T-helper 2 cell treated with Interferon-gamma antibody and Interleukin-4, amounts not matched to agents 100 ng/mL and 5 ng/mL, for 36 hours (primary cell): ENCODE results near the gene TRIO. TPM values are rescaled to one million over a fixed set of nuclear protein-coding genes. Genes with fewer than 3 reads are reported as not detected.

ENCODE experiments used
- intact Hi-C: fragments of 100-400 bp; cut with micrococcal nuclease; formaldehyde crosslinking; loops from one replicate; pipeline ENCODE4 v1.15.1; 2023
- total RNA-seq: library from RNA; stranded (reverse); gene quantifications from 2 replicates; pipeline ENCODE4 v1.2.3, GENCODE V29; 2022

The TRIO gene
- total RNA-seq, 1 donor from 2014 or later, result 17.2 TPM

GRCh38 chr5:14439087-14439871 lies 296.1 kb downstream of the TRIO start:
- intact Hi-C loops, result no loop called here

- intact Hi-C loops, result no loop called here
Observed at GRCh38 chr5:14440223-14440581, 297.1 kb downstream of the TRIO start.

GRCh38 chr5:14440582-14441431 lies 297.7 kb downstream of the TRIO start:
- intact Hi-C loops, result no loop called here

- intact Hi-C loops, result no loop called here
Observed at GRCh38 chr5:14441641-14442040, 298.5 kb downstream of the TRIO start.

DNA sequence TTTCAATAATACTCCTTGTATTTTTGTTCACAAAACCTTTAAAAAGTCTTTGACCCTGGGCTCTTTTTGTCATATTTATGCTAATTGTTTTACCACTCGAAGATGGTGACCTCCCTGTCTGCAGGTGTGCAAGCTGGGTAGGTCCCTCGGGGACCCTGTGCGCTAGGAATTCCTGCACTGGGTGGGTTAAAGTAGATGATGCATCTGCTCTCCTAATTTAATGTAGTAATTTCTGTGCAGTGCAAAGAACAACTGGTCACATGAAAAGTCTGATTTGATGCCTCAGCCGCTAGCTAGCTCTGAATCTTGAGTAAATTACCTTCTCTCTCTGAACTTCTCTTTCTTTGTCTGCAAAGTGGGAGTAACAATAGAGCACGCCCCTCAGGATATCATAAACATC lies 299.4 kb downstream of the TRIO start:
- intact Hi-C loops, result no loop called here

DNA sequence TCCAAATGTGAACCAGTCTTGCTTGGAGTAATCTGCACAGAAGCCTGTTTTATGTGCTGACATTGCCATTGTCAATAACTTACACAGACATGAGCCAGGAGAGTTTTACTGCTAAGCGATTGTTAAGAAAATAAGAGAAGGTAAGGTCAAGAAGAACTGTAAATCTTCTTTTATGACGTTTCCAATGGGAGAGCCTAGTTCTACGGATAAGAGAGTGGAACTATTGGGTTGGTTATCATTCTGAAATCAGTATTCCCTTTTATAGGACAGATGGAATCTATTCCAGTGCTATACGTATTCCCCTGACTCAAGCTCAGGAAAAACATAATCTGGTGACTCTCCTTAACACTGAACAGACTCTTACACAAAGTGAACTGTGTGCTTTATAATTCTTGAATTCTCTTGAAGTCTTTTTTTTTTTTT lies 300.5 kb downstream of the TRIO start:
- intact Hi-C loops, result no loop called here

- intact Hi-C loops, result no loop called here
Observed at GRCh38 chr5:14444161-14444560, 301.0 kb downstream of the TRIO start.

GRCh38 chr5:14445013-14445412 lies 301.9 kb downstream of the TRIO start:
- intact Hi-C loops, result no loop called here

GRCh38 chr5:14445576-14446290 lies 302.6 kb downstream of the TRIO start:
- intact Hi-C loops, result no loop called here

DNA sequence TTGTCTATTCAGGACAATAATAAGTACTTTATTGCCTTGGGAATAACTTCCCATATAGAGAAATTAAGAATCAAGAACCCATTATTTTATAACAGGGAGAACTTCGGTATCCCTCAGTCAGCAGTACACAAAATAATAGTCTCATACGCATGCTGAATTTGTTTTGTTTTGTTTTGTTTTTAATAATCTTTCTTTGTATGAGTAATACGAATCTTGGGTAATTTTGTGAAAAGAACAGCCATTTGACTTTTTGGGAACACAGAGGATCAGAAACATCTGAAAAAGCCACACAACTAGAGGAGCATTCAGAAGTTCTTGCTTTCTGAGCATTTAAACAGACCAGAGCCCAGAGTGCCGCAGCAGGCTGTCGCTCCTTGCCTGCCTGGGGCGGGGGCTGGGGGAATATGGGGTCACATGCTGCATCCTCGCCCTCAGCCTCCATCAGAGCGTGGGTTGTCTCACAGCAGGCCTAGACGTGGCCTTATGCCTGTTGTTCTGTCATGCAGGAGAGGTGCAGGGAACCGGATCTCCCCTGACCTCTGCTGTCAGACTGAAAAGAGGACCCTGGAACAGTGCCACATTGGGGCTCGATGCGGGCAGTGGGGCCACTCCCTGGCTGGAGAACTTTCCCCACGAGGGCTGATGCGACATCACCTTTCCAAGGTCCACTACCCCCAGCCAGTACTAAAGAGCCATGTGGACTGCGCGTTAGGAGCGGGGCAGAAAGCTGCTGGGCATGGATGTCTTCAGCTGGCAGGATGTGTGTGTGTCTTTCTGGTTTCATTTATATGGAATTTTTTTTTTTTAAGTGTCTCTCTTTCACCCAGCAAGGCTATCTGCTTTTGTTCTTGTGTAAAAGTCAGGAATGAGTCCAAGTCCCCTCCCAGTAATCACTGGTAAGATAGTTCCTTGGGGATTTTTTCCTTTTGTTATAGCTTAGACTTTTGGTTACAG lies 305.1 kb downstream of the TRIO start:
- intact Hi-C loops, result no loop called here

GRCh38 chr5:14449052-14449661 lies 306.0 kb downstream of the TRIO start:
- intact Hi-C loops, result no loop called here

DNA sequence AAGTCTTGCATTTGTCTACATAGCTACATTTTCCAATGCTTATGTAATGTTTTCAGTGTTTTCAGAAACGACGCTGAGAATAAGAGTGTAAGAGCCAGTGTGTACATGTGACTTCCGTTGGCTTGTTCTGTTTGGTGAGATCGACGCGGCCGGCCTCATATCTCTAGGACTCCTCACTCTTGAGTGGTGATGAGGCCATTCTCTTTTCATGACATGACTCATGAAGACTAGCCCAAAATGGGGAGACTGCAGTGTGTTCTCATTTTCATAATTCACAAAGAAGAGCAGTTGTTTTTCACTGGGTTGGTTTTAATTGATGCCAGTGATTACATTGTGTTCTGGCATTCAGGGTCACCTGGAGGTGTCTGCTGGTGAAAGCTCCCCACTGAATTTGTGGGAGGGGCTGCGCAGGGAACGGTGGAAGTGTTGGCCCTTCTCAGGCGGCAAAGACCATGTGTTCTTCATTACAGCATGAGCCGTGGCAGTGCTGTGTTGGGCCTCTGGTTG lies 306.9 kb downstream of the TRIO start:
- intact Hi-C loops, result no loop called here

GRCh38 chr5:14450742-14451141 lies 307.6 kb downstream of the TRIO start:
- intact Hi-C loops, result no loop called here

DNA sequence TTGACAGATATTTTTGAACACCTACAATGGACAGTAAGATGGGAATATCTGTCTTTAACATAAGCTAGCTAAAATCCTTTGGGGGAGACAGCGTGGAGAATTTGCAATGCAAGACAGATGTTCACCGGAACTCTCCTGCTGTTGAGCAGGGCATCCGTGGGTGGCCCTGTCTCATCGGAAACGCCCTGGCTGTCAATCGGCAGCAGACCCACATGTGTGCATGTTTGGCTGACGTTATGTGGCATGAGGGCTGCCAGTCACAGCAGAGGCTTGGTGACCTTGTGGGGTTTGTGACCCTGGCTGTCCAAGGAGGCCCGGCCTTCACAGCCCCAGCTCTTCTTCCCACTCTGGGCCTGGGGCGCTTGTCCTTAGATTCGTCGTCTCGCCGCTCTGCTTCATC lies 308.7 kb downstream of the TRIO start:
- intact Hi-C loops, result no loop called here

- intact Hi-C loops, result no loop called here
Observed at GRCh38 chr5:14452685-14453454, 309.7 kb downstream of the TRIO start.

DNA sequence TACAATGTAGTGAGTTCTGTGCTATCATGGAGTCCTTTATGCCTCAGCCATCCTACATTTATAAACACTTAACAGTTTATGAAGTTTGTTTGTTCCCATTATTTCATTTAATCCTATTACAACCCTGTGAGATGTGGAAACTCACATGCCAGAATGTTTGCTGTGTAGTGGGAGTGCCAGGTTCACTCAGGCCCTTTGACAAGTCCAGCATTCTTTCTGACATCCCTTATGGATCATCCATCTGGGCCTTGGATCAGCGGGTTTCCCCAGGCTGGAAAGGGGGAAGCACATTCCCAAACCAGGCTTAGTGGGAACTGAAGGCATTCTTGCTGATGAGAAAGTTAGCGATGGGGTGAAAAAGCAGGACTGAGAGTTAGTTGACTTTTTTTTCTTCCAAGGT lies 310.3 kb downstream of the TRIO start:
- intact Hi-C loops, result no loop called here

DNA sequence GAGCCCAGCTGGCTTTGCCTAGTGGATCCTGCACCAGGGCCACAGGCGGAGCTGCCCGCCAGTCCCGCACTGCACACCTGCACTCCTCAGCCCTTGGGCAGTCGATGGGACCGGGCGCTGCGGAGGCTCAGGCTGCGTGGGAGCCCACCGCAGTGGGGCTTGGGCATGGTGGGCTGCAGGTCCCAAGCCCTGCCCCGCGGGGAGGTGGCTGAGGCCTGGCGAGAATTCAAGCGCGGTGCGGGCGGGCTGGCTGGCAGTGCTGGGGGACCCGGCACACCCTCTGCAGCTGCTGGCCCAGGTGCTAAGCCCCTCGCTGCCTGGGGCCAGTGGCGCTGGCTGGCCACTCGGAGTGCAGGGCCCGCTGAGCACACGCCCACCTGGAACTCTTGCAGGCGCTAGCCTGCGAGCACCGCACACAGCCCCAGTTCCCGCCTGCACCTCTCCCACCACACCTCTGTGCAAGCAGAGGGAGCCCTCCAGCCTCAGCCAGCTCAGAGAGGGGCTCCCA lies 312.7 kb downstream of the TRIO start:
- intact Hi-C loops, result no loop called here

GRCh38 chr5:14457476-14457875 lies 314.3 kb downstream of the TRIO start:
- intact Hi-C loops, result no loop called here

DNA sequence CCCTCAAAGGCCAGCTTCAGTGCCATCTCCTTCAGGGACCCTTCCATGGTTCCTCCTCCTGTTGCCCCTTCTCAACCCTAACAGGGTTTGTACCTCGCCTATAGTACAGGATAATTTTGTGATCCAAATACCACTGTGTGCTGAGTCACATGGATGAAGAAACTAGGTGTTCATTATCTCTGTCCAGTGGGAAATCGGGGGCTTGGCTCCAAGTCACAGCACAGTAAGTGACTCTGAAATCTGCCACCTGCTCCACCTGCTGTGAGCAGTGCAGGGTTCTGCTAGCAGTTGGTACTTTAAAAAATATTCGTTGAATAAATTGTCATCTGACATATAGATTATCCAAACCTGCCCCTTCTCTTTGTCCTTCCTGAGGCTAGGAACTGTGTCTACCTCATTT lies 315.3 kb downstream of the TRIO start:
- intact Hi-C loops, result no loop called here
